Peyer's patch (tissue), 4 donors: ENCODE measurements around the gene ORC1.

Experiments used
- CTCF ChIP-seq, 6 experiments: fragments of 450-650 bp in 4 of 6; fragments of 200-600 bp in 2 of 6; sonication (generic) in 1 of 6; IDR thresholded peaks; one replicate each; pipeline ENCODE4 v1.5.1; 2017 to 2019; ENCODE audit warnings: antibody characterized with exemption in 6 of 6, mild to moderate bottlenecking in 3 of 6, moderate library complexity in 1 of 6
- POLR2A ChIP-seq, 2 donors: fragments of 450-650 bp; IDR thresholded peaks; one replicate each; pipeline ENCODE4 v1.5.1; 2017; ENCODE audit warnings: antibody characterized with exemption in 2 of 2, mild to moderate bottlenecking in 2 of 2, moderate library complexity in 2 of 2

GRCh38 chr1:52366517-52366827 lies 37.8 kb downstream of the ORC1 start:
- TF ChIP-seq CTCF (IDR thresholded peaks at IDR 0.05) (no peak), POLR2A (IDR thresholded peaks at IDR 0.05) (no peak)
